SK-N-MC (cell line): ENCODE data around the gene TMEM129.

Experiments
- DNase-seq: peaks from one replicate; pipeline ENCODE4 v3.0.0-alpha.2; 2011; ENCODE audit warnings: low read depth, low spot score
- H3K27ac ChIP-seq: fragments of 200-600 bp; sonication (generic); 2 replicates; pipeline ENCODE4 v1.5.1; 2016; ENCODE audit warnings: mixed run types
- H3K36me3 ChIP-seq: fragments of 200-600 bp; sonication (generic); 2 replicates; pipeline ENCODE4 v1.6.1; 2017; ENCODE audit warnings: antibody characterized with exemption, low read length, mixed read lengths; ENCODE audit not compliant: insufficient read depth
- H3K4me3 ChIP-seq: fragments of 200-600 bp; sonication (generic); 2 replicates; pipeline ENCODE4 v1.5.1; 2016
- H3K9ac ChIP-seq: fragments of 200-600 bp; sonication (generic); 2 replicates; pipeline ENCODE4 v1.8.0; 2017; ENCODE audit warnings: mixed run types, mixed read lengths; ENCODE audit not compliant: insufficient read length
- H3K9me3 ChIP-seq: fragments of 200-600 bp; sonication (generic); 2 replicates; pipeline ENCODE4 v1.6.1; 2017; ENCODE audit warnings: low read depth, mild to moderate bottlenecking, antibody characterized with exemption, low read length, moderate library complexity, mixed read lengths
- EZH2 ChIP-seq: fragments of 200-600 bp; sonication (generic); IDR thresholded peaks from one replicate; pipeline ENCODE4 v1.6.1; 2017; ENCODE audit warnings: antibody characterized with exemption
- FOXP2 ChIP-seq: optimal IDR thresholded peaks from 2 replicates; pipeline ENCODE3; 2011; ENCODE audit warnings: mild to moderate bottlenecking, moderate library complexity; ENCODE audit not compliant: insufficient read depth; ENCODE audit errors: extremely low read length, control extremely low read depth
- POLR2AphosphoS5 ChIP-seq: IDR thresholded peaks from 2 replicates; pipeline ENCODE4 v1.6.1; 2012; ENCODE audit warnings: mild to moderate bottlenecking, low read depth, low read length, borderline replicate concordance

The TMEM129 gene

GRCh38 chr4:1747603-1747967 lies 26.5 kb upstream of the TMEM129 start:
- Histone ChIP-seq H3K9ac (no peak overlapping the region), H3K27ac (no peak overlapping the region), H3K36me3 (peaks cover 12% of the 10 kb centered on the region; the same call in 1 of the 2 replicates), H3K9me3 (no peaks in the 10 kb centered on the region), H3K4me3 (no peak overlapping the region)
- TF ChIP-seq EZH2, result no peak
- TF ChIP-seq POLR2AphosphoS5, result no peak
- TF ChIP-seq FOXP2, result no peak
- DNase-seq, result no peak

GRCh38 chr4:1746919-1747602 lies 25.9 kb upstream of the TMEM129 start:
- no peak for TF ChIP-seq FOXP2
- no peak for TF ChIP-seq POLR2AphosphoS5
- TF ChIP-seq EZH2, result no peak
- Histone ChIP-seq H3K9ac (no peak overlapping the region), H3K9me3 (no peaks in the 10 kb centered on the region), H3K4me3 (no peak overlapping the region), H3K36me3 (peaks cover 13% of the 10 kb centered on the region; the same call in 1 of the 2 replicates), H3K27ac (no peak overlapping the region)
- no peak for DNase-seq

- Histone ChIP-seq H3K9me3 (no peaks in the 10 kb centered on the region), H3K4me3 (no peak overlapping the region), H3K27ac (no peak overlapping the region), H3K9ac (no peak overlapping the region), H3K36me3 (peaks cover 21% of the 10 kb centered on the region; the same call in 1 of the 2 replicates)
- TF ChIP-seq EZH2 (no peak), FOXP2 (no peak), POLR2AphosphoS5 (peak; percentile 8; the same call in 1 of the 2 replicates)
- DNase-seq, result no peak
Observed at GRCh38 chr4:1746265-1746691, 25.2 kb upstream of the TMEM129 start.

GRCh38 chr4:1745697-1746096 lies 24.6 kb upstream of the TMEM129 start:
- Histone ChIP-seq H3K27ac (no peak overlapping the region), H3K36me3 (peaks cover 27% of the 10 kb centered on the region), H3K9me3 (no peaks in the 10 kb centered on the region), H3K4me3 (no peak overlapping the region), H3K9ac (no peak overlapping the region)
- TF ChIP-seq POLR2AphosphoS5 (0 out of 2 replicates have a peak, but pooled peaks have one; percentile 14), FOXP2 (no peak)
- no peak for DNase-seq

GRCh38 chr4:1745165-1745564 lies 24.0 kb upstream of the TMEM129 start:
- H3K9me3 ChIP-seq, result no peaks in the 10 kb centered on the region
- H3K9ac ChIP-seq, result no peak overlapping the region
- no peak for DNase-seq
- H3K27ac ChIP-seq, result 0 out of 2 replicates have a peak overlapping the region, but pooled peaks have one; percentile 2
- TF ChIP-seq EZH2, result no peak
- no peak for TF ChIP-seq FOXP2
- TF ChIP-seq POLR2AphosphoS5, result no peak
- peaks cover 32% of the 10 kb centered on the region for H3K36me3 ChIP-seq
- H3K4me3 ChIP-seq, result no peak overlapping the region

GRCh38 chr4:1744552-1744951 lies 23.4 kb upstream of the TMEM129 start:
- H3K36me3 ChIP-seq, result peaks cover 39% of the 10 kb centered on the region
- H3K9me3 ChIP-seq, result no peaks in the 10 kb centered on the region
- H3K27ac ChIP-seq, result 0 out of 2 replicates have a peak overlapping the region, but pooled peaks have one; percentile 2
- no peak for DNase-seq
- TF ChIP-seq FOXP2, result no peak
- TF ChIP-seq POLR2AphosphoS5, result no peak
- TF ChIP-seq EZH2, result no peak
- H3K4me3 ChIP-seq, result no peak overlapping the region
- H3K9ac ChIP-seq, result no peak overlapping the region

GRCh38 chr4:1743975-1744374 lies 22.9 kb upstream of the TMEM129 start:
- no peak for DNase-seq

GRCh38 chr4:1743551-1743950 lies 22.4 kb upstream of the TMEM129 start:
- TF ChIP-seq EZH2 (no peak), POLR2AphosphoS5 (no peak), FOXP2 (no peak)
- Histone ChIP-seq H3K4me3 (no peak overlapping the region), H3K27ac (no peak overlapping the region), H3K9me3 (no peaks in the 10 kb centered on the region), H3K36me3 (peaks cover 49% of the 10 kb centered on the region), H3K9ac (no peak overlapping the region)
- no peak for DNase-seq

More at GRCh38 chr4:1743975-1744374, 22.9 kb upstream of the TMEM129 start:
- no peak for TF ChIP-seq EZH2
- TF ChIP-seq POLR2AphosphoS5, result no peak
- TF ChIP-seq FOXP2, result no peak
- no peak overlapping the region for H3K9ac ChIP-seq
- peaks cover 44% of the 10 kb centered on the region for H3K36me3 ChIP-seq
- H3K27ac ChIP-seq, result no peak overlapping the region; the same call in 1 of the 2 replicates
- H3K4me3 ChIP-seq, result no peak overlapping the region
- no peaks in the 10 kb centered on the region for H3K9me3 ChIP-seq

- TF ChIP-seq POLR2AphosphoS5, result no peak
- no peak for TF ChIP-seq FOXP2
- TF ChIP-seq EZH2, result no peak
- peaks cover 72% of the 10 kb centered on the region for H3K36me3 ChIP-seq
- no peak for DNase-seq
Observed at GRCh38 chr4:1741208-1741607, 20.1 kb upstream of the TMEM129 start.

More at GRCh38 chr4:1741208-1741607, 20.1 kb upstream of the TMEM129 start:
- Histone ChIP-seq H3K4me3 (no peak overlapping the region), H3K9ac (no peak overlapping the region), H3K27ac (no peak overlapping the region), H3K9me3 (peaks cover 11% of the 10 kb centered on the region; the same call in 1 of the 2 replicates)
